GM10266 (cell line): ENCODE results near the gene TLN1.

Experiments
- DNase-seq: peaks from one replicate; pipeline ENCODE4 v3.0.0; 2012; ENCODE audit errors: extremely low spot score
- CTCF ChIP-seq: IDR thresholded peaks from 2 replicates; pipeline ENCODE4 v1.5.1; 2012; ENCODE audit warnings: mild to moderate bottlenecking, low read depth; ENCODE audit not compliant: control insufficient read depth, insufficient read depth; ENCODE audit errors: missing control alignments

TLN1 gene

GRCh38 chr9:35664531-35665470 lies 67.2 kb downstream of the TLN1 start, which contains the start of gene ARHGEF39:
ARHGEF39 (minus strand) TSS chr9:35665195; CDS start chr9:35665169, 26 bp downstream.
- DNase-seq, result peak; percentile 93
- peak; percentile 64 for TF ChIP-seq CTCF

- no peak for DNase-seq
- TF ChIP-seq CTCF, result no peak
Observed at GRCh38 chr9:35662437-35662836, 69.6 kb downstream of the TLN1 start.

DNA sequence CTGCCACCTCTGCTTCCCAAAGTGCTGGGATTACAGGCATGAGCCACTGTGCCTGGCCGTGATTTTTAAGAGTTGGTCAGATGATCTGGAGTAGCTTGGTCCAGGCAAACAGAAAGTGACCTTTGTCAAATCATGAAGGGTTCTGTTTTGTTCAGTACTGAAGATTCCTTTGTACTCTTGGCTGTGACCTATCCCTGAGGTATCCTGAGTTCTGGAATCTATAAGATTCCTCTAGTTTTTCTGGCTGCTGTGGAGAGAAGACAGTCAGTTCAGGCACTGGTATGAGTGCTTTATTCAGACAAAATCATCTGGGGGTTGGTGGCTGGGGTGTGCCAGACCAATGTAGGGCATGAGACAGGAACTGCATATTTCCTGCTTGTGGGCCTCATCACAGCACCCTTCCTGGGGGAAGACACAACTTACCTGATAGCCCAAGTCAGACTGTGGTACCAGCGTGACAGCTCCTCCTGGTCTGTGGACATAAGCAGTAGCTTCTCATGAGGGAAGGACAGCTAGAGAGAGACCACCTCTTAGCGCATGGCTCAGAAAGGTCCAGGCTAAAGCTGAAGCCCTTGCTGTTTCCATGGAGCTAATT lies 70.1 kb downstream of the TLN1 start:
- DNase-seq, result no peak
- no peak for TF ChIP-seq CTCF

DNA sequence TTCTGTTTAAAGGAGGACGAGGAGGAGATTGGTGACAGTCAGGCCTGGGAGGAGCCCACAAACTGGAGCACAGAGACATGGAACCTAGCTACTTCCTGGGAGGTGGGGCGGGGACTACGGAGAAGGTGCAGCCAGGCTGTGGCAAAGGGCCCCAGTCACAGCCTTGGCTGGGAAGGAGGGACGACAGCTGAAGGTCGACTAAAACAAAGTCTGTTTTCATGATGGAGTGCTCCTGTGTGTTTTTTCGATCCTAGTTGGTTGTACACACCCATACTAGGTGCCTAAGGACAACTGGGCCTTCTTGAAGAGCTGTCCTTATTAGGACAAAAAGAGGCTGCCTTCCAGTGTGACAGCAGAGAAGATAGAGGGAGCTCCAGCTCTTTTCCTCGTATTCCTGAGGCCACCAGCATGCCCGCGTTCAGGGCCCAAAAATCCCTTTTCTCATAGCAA lies 71.0 kb downstream of the TLN1 start:
- TF ChIP-seq CTCF, result peak; percentile 35
- no peak for DNase-seq

GRCh38 chr9:35659340-35659739 lies 72.7 kb downstream of the TLN1 start:
- DNase-seq, result no peak
- no peak for TF ChIP-seq CTCF

- TF ChIP-seq CTCF, result no peak
- DNase-seq, result no peak
Observed at GRCh38 chr9:35658968-35659220, 73.1 kb downstream of the TLN1 start.
